ENCODE measurements around the gene SKIC2. TPM values are rescaled to one million over a fixed set of nuclear protein-coding genes. Genes with fewer than 3 reads are reported as not detected.

The SKIC2 gene
- total RNA-seq, 1 donor from 2014 or later = 49.1 TPM

DNA sequence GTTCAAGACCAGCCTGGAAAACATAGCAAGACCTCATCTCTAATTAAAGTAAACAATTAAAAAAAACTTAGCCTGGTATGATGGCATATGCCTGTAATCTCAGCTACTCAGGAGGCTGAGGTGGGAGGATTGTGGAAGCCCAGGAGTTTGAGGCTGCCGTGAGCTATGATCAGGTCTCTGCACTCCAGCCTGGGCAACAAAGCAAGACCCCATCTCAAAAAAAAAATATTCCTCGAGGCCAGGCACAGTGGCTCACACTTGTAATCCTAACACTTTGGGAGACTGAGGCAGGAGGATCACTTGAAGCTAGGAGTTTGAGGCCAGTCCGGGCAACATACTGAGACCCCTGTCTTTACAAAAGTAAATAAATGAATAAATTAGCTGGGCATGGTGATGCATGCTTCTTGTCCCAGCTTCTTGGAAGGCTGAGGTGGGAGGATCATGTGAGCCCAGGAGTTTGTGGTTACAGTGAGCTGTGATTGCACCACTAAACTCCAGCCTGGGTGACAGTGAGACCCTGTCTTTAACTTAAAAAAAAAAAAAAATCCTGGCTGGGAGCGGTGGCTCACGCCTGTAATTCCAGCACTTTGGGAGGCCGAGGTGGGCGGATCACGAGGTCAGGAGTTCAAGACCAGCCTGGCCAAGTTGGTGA, 40.8 kb upstream of the SKIC2 start:
- TF ChIP-seq, protein P1, sequence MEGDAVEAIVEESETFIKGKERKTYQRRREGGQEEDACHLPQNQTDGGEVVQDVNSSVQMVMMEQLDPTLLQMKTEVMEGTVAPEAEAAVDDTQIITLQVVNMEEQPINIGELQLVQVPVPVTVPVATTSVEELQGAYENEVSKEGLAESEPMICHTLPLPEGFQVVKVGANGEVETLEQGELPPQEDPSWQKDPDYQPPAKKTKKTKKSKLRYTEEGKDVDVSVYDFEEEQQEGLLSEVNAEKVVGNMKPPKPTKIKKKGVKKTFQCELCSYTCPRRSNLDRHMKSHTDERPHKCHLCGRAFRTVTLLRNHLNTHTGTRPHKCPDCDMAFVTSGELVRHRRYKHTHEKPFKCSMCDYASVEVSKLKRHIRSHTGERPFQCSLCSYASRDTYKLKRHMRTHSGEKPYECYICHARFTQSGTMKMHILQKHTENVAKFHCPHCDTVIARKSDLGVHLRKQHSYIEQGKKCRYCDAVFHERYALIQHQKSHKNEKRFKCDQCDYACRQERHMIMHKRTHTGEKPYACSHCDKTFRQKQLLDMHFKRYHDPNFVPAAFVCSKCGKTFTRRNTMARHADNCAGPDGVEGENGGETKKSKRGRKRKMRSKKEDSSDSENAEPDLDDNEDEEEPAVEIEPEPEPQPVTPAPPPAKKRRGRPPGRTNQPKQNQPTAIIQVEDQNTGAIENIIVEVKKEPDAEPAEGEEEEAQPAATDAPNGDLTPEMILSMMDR (IDR thresholded peaks at IDR 0.05; ENCODE audit: insufficient read depth, low read length, poor library complexity, severe bottlenecking) = no peak
- Histone ChIP-seq H3K4me3 (ENCODE audit: low read depth, low read length) (no peak overlapping the region), H3K27me3 (ENCODE audit: control insufficient read depth, insufficient read depth, low read length) (no peaks in the 10 kb centered on the region), H3K36me3 (ENCODE audit: control insufficient read depth, insufficient read depth, low read length) (no peaks in the 10 kb centered on the region)
- DNase-seq (ENCODE audit: low read depth) = no peak

DNA sequence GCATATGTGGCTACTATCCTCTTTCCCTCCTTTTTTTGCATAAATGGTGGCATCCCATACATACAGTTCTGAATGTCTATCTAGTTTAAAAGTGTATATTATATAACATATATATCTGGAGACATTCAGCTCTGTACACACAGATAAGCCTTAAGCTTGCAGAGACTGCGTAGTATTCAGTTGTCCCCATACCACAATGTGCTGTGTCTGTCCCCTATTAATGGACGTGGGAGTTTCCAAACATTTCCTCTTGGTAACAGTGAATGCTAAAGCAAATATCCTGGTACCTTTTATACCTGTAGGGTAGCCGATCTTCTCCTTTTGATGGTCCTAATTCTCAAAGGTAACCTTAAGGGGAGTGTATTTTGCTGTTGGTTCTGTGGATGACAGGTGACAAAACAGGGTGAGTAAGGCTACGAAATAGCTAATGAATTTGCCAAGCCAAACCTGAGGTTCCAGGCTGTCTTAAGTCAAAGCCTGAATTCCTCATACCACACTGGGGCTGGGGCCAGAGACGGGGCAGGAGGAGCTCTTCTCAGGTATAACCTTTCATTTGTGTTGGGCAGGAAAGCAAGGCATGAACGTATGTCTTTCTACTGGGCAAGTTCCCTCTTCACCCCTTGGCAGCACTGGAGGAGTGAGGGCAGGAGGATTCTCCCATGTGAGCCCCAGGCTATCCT, 39.2 kb upstream of the SKIC2 start:
- TF ChIP-seq, protein P1 (IDR thresholded peaks at IDR 0.05; ENCODE audit: insufficient read depth, low read length, poor library complexity, severe bottlenecking) = no peak
- H3K27me3 ChIP-seq (ENCODE audit: control insufficient read depth, insufficient read depth, low read length) = no peaks in the 10 kb centered on the region
- no peak overlapping the region for H3K4me3 ChIP-seq (ENCODE audit: low read depth, low read length)
- no peak for DNase-seq (ENCODE audit: low read depth)
- H3K36me3 ChIP-seq (ENCODE audit: control insufficient read depth, insufficient read depth, low read length) = no peaks in the 10 kb centered on the region

DNA sequence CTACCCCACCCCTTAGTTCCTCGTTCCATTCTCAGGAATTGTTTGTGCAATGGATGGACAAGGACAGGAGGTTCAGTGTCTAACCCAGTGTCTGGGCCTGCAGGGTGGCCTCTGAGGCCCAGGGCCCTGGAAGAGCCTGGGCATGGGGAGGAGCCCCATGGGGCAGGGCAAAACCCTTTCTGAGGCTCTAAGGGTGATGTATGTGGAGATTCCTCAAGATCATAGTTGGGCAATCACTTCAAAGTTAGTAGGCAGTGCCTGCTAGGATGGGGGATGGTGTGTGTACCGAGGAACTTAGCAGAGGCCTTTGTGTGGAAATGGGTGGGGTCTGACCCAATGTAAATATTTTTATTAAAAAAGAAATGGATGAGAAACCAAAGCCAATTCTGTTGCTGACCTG, 38.2 kb upstream of the SKIC2 start:
- no peaks in the 10 kb centered on the region for H3K36me3 ChIP-seq (ENCODE audit: control insufficient read depth, insufficient read depth, low read length)
- TF ChIP-seq, protein P1 (IDR thresholded peaks at IDR 0.05; ENCODE audit: insufficient read depth, low read length, poor library complexity, severe bottlenecking) = no peak
- DNase-seq (ENCODE audit: low read depth) = no peak
- H3K4me3 ChIP-seq (ENCODE audit: low read depth, low read length) = no peak overlapping the region
- no peaks in the 10 kb centered on the region for H3K27me3 ChIP-seq (ENCODE audit: control insufficient read depth, insufficient read depth, low read length)

DNA sequence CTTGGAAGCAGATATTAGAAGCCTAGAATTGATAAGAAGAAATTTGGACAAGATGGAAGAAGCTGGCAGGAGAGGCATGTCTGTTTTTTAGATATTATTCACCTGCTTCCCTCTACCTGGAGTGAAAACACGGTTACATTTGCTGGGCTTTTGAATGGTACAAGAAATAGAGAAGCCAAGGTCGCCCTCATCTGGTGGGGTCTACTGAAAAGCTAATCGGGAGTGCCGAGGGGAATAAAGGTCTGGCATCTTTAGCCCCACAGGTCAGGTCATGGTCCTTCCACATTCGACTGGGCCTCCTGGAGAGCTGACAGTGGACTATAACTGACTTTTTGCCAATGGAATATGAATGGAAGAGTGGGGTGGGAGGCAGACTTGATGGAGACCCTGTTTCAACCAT, 36.0 kb upstream of the SKIC2 start:
- Histone ChIP-seq H3K4me3 (ENCODE audit: low read depth, low read length) (no peak overlapping the region), H3K36me3 (ENCODE audit: control insufficient read depth, insufficient read depth, low read length) (no peaks in the 10 kb centered on the region), H3K27me3 (ENCODE audit: control insufficient read depth, insufficient read depth, low read length) (peaks cover 5% of the 10 kb centered on the region)
- no peak for DNase-seq (ENCODE audit: low read depth)
- TF ChIP-seq, protein P1 (IDR thresholded peaks at IDR 0.05; ENCODE audit: insufficient read depth, low read length, poor library complexity, severe bottlenecking) = peak; percentile 27

DNA sequence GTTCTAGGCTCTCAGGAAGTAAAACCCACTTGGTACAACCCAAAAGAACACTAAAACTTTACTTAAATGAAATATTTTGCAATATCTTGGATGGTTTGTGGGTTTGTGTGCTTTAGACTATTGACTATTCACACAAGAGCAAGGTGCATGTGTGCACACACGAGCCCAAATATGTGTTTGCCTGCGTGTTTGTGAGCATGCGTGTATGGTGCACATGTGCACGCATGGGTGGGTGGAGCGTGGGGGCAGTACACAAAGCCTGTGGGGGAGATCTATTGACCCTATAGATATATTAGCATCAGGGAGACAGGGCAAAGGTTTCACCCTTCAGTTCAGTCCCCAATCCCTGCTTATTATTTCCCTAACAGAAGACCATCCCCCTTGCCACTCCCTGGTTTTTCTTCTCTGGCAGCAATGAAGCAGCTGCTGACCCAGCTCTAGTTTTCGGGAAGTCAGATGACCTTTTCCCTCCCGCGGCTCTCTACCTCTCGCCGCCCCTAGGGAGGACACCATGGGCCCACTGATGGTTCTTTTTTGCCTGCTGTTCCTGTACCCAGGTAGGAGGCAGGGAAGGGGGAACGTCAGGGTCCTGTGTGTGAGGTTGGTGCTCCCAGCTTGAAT, 31.6 kb upstream of the SKIC2 start, which contains the start of gene C2:
TSS of gene C2 (plus strand) at position 476 of the 621 bp plus-strand sequence. CDS start at position 512, 36 bp downstream.
- no peak for DNase-seq (ENCODE audit: low read depth)
- Histone ChIP-seq H3K27me3 (ENCODE audit: control insufficient read depth, insufficient read depth, low read length) (peaks cover 5% of the 10 kb centered on the region), H3K36me3 (ENCODE audit: control insufficient read depth, insufficient read depth, low read length) (no peaks in the 10 kb centered on the region), H3K4me3 (ENCODE audit: low read depth, low read length) (no peak within 1 kb of the TSS)
- TF ChIP-seq, protein P1 (IDR thresholded peaks at IDR 0.05; ENCODE audit: insufficient read depth, low read length, poor library complexity, severe bottlenecking) = no peak
